Nephron (organoid): ENCODE data around the gene PLXNA4.

Source experiments
- H3K27ac Mint-ChIP-seq, 3 experiments: 2 replicates each; pipeline ENCODE4 v1.8.0; 2020; ENCODE audit warnings: mixed read lengths in 3 of 3, mild to moderate bottlenecking in 2 of 3, moderate library complexity in 1 of 3
- H3K27me3 Mint-ChIP-seq: 2 replicates; pipeline ENCODE4 v1.8.0; 2021; ENCODE audit warnings: low read depth, mild to moderate bottlenecking, moderate library complexity, mixed read lengths
- H3K36me3 Mint-ChIP-seq: 2 replicates; pipeline ENCODE4 v1.8.0; 2020; ENCODE audit warnings: low read depth, mixed read lengths
- H3K4me1 Mint-ChIP-seq: 2 replicates; pipeline ENCODE4 v1.8.0; 2020; ENCODE audit warnings: mixed read lengths
- H3K4me3 Mint-ChIP-seq, 3 experiments: 2 replicates each; pipeline ENCODE4 v1.8.0; 2020; ENCODE audit warnings: mild to moderate bottlenecking in 3 of 3, mixed read lengths in 3 of 3, moderate library complexity in 2 of 3
- H3K9me3 Mint-ChIP-seq: 2 replicates; pipeline ENCODE4 v1.8.0; 2020; ENCODE audit warnings: mixed read lengths
- TF ChIP-seq, protein P1 (sequence below), 3 experiments: fragments of 200-600 bp; sonication (generic); IDR thresholded peaks; one replicate each; pipeline ENCODE4 v1.5.0; 2021; ENCODE audit warnings: antibody characterized with exemption in 3 of 3; ENCODE audit not compliant: unreplicated experiment in 3 of 3

PLXNA4 gene

DNA sequence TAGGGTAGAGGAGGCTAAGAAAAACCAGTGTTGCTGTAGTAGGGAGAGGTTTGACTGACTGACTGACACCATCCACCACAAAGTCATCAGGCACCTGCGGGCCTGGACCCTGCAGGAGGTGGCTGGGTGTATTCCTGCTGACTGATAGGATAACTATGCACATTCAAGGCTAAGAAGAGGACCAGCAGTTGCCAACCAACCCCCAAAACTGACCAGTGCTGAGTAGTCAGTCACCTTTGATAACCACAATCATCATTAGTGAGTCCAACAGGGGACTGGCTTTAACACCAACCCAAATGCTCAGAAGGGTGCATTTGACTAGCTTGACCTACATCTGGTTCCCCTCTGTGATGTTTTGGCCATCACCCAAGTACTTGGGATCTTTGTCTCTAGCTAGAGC, 30.5 kb downstream of the PLXNA4 start:
- Mint-ChIP-seq H3K4me3 (no peak overlapping the region), H3K4me1 (no peaks in the 10 kb centered on the region), H3K9me3 (peaks cover 11% of the 10 kb centered on the region), H3K27ac (no peak overlapping the region), H3K27me3 (peaks cover 10% of the 10 kb centered on the region), H3K36me3 (peaks cover 27% of the 10 kb centered on the region)
- TF ChIP-seq, protein P1, sequence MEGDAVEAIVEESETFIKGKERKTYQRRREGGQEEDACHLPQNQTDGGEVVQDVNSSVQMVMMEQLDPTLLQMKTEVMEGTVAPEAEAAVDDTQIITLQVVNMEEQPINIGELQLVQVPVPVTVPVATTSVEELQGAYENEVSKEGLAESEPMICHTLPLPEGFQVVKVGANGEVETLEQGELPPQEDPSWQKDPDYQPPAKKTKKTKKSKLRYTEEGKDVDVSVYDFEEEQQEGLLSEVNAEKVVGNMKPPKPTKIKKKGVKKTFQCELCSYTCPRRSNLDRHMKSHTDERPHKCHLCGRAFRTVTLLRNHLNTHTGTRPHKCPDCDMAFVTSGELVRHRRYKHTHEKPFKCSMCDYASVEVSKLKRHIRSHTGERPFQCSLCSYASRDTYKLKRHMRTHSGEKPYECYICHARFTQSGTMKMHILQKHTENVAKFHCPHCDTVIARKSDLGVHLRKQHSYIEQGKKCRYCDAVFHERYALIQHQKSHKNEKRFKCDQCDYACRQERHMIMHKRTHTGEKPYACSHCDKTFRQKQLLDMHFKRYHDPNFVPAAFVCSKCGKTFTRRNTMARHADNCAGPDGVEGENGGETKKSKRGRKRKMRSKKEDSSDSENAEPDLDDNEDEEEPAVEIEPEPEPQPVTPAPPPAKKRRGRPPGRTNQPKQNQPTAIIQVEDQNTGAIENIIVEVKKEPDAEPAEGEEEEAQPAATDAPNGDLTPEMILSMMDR (IDR thresholded peaks at IDR 0.05; ENCODE audit: unreplicated experiment in 3 of 3): no peak

DNA sequence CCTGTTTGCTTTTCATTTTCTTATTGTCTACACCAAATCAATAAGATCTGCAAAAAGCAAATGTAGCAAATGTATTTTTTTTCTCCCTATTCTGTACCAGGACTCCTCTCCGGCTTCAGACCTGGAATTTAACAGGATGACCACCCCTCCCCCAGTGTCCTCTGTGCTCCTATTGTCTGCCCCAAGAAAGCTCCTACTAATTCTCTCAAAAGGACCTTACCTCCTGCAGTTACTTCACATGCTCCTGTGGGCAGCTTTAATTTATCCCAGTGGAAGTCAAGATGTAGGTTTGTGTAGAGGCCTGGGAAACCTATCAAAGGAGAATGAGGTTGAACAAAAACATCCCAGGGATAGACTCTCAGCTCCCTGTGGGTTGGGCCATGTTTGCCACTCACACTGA, 31.3 kb downstream of the PLXNA4 start:
- TF ChIP-seq, protein P1 (IDR thresholded peaks at IDR 0.05; ENCODE audit: unreplicated experiment in 3 of 3): no peak
- Mint-ChIP-seq H3K27ac (no peak overlapping the region), H3K4me1 (no peaks in the 10 kb centered on the region), H3K9me3 (peaks cover 6% of the 10 kb centered on the region), H3K27me3 (peaks cover 9% of the 10 kb centered on the region), H3K36me3 (peaks cover 24% of the 10 kb centered on the region), H3K4me3 (no peak overlapping the region)

DNA sequence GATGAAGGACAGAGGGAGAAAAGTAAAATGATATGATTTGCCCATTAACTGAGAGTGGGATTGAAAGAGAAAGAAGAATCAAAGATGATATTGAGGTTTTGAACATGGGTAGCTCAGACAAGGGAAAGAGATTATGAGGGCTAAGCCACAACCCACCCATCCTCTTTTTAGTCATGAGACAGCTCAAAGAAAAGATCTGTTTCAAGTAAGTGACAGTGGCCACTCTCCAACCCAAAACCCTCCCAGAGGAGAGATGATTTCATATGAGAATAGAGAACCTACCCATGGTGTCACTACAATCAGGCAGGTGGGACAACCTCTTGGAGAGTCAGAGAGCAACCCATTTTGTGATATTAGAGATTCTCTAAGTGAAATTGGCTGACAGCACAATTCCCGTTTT, 32.2 kb downstream of the PLXNA4 start:
- Mint-ChIP-seq H3K27me3 (peaks cover 11% of the 10 kb centered on the region), H3K4me3 (no peak overlapping the region), H3K36me3 (peaks cover 24% of the 10 kb centered on the region), H3K4me1 (no peaks in the 10 kb centered on the region), H3K9me3 (peaks cover 3% of the 10 kb centered on the region), H3K27ac (no peak overlapping the region)
- TF ChIP-seq, protein P1 (IDR thresholded peaks at IDR 0.05; ENCODE audit: unreplicated experiment in 3 of 3): no peak

DNA sequence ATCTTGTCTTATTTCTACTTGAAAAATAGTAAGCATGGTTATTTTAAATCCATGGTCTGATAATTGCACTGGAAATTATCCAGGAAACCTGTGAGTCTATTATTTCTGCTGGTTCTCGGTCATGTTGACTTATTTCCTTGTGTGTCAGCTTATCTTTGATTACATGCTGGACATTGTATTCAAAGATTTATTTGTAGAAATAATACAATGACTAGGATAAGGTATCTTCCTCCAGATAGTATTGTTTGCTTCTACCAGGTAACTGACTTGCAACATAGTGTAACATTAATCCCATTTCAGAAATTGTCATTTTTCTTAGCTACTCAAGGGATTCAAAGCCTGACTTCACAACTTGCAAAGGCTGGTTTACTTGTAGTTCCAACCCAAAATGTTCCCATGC, 33.4 kb downstream of the PLXNA4 start:
- Mint-ChIP-seq H3K9me3 (peaks cover 3% of the 10 kb centered on the region), H3K36me3 (peaks cover 19% of the 10 kb centered on the region), H3K4me1 (peaks cover 4% of the 10 kb centered on the region), H3K27me3 (peaks cover 15% of the 10 kb centered on the region), H3K4me3 (no peak overlapping the region), H3K27ac (no peak overlapping the region)
- TF ChIP-seq, protein P1 (IDR thresholded peaks at IDR 0.05; ENCODE audit: unreplicated experiment in 3 of 3): no peak

DNA sequence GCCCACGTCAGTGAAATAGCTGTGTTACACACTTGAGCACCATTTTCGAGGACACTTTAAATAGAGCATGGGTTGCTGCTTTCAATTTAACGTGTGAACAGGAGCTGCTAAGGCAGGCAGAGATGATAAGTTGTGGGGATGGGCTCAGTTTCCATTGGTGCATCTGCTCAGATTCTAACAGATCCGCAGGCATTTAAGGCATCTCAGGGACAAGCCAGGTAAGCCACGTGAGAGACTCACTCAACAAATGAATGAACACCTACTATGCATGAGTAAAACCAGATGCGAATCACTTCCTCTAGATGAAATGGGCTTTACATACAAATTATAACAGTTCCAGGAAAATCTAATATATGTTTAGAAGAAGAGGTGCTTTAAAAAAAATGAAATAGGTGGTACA, 34.6 kb downstream of the PLXNA4 start:
- Mint-ChIP-seq H3K27me3 (peaks cover 11% of the 10 kb centered on the region), H3K9me3 (peaks cover 3% of the 10 kb centered on the region), H3K4me1 (peaks cover 13% of the 10 kb centered on the region), H3K4me3 (no peak overlapping the region), H3K36me3 (peaks cover 18% of the 10 kb centered on the region), H3K27ac (no peak overlapping the region)
- TF ChIP-seq, protein P1 (IDR thresholded peaks at IDR 0.05; ENCODE audit: unreplicated experiment in 3 of 3): no peak

DNA sequence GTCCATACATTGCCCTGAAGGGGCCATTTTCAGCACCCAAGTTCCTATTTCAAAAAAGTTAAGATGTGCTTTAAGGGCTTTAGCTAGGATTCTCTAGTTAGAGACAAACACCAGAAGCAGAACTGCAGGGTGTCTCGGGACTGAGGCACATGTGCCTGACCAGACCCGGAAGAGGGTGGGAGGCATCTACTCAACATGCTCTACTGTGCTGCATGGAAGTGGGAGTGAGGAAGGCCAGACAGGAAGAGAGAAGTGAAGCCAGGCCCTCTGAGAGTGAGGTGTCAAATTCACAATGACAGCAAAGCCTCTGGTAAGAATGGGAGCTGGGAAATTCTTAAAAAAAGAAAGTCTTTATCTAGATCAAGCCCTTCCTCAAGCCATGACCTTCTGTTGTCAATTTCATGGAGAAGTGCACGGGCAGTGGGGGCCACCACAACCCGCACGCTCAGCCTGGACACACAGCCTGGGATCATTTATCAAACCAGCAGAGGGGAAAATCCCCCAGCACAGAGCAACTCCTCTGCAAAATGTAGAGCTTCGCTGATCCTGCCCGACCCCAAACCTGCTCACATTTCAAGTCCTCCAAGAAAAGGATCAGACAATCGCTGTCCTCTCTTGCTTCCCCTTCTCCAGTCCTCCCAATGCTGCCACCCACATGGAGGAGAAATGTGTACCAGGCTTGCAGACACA, 38.7 kb downstream of the PLXNA4 start:
- H3K36me3 Mint-ChIP-seq: peaks cover 10% of the 10 kb centered on the region
- H3K4me1 Mint-ChIP-seq: peaks cover 14% of the 10 kb centered on the region
- peaks cover 22% of the 10 kb centered on the region for H3K27me3 Mint-ChIP-seq
- H3K27ac Mint-ChIP-seq: no peak overlapping the region
- H3K4me3 Mint-ChIP-seq: no peak overlapping the region
- TF ChIP-seq, protein P1 (IDR thresholded peaks at IDR 0.05; ENCODE audit: unreplicated experiment in 3 of 3): no peak
- peaks cover 2% of the 10 kb centered on the region for H3K9me3 Mint-ChIP-seq
